BE2C (cell line): Measurements from ENCODE around the gene NFATC1.

Experiments used
- DNase-seq: peaks from one replicate; pipeline ENCODE4 v3.0.0-alpha.2; 2020
- H3K27me3 ChIP-seq: fragments of 250-450 bp; sonication (Bioruptor Pico); 2 replicates; pipeline ENCODE4 v1.5.1; 2020; ENCODE audit warnings: mild to moderate bottlenecking
- H3K36me3 ChIP-seq: fragments of 250-450 bp; sonication (Bioruptor Pico); 2 replicates; pipeline ENCODE4 v1.5.1; 2020; ENCODE audit warnings: mild to moderate bottlenecking
- H3K4me1 ChIP-seq: fragments of 250-450 bp; sonication (Bioruptor Pico); 2 replicates; pipeline ENCODE4 v1.5.1; 2020
- H3K4me3 ChIP-seq: 2 replicates; pipeline ENCODE4 v1.5.1; 2011; ENCODE audit warnings: low read depth, low read length
- H3K9me3 ChIP-seq: fragments of 250-450 bp; sonication (Bioruptor Pico); 2 replicates; pipeline ENCODE4 v1.5.1; 2020
- TF ChIP-seq, protein P1 (sequence below): IDR thresholded peaks from 2 replicates; pipeline ENCODE4 v1.5.1; 2012; ENCODE audit warnings: mild to moderate bottlenecking, low read depth, low read length

Gene NFATC1

DNA sequence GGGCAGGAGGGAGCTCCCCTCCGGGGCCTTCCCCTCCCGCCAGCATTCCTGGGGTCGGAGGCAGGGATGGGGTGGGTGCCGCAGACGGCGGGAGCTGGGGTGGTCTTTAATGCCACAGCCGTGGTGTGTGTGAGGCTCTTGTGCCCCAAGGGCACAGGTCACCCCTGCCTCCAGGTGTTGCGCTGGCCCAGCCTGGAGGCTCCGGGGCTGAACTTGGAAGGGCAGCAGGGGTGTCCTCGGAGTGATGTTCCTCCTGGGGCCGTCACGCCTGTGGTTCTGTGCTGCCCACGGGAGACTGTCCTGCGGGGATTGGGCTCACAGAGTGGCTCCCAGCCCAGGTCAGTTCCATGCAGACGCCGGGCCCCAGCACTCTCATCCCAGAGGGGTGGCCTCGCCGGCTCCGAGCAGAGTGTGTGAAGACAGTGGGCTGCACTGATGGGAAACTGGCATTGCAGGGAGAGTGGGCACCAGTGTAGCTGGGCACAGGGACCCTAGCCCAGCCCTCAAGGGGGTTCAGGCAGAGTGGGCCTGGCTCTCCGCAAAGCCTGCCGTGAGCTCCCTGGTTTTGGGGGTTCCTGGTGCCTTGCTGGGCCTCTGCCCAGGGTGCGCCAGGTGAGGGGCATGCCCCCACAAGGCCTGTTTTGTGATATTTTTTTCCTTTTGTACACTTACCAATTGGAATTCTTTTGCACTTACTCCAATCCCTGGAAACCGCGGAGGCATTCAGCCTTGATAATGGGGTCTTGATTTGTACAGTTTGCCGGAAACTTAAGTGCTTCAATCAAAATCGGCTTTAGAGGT lies 56.7 kb downstream of the NFATC1 start:
- H3K27me3 ChIP-seq, result no peaks in the 10 kb centered on the region
- TF ChIP-seq, protein P1, sequence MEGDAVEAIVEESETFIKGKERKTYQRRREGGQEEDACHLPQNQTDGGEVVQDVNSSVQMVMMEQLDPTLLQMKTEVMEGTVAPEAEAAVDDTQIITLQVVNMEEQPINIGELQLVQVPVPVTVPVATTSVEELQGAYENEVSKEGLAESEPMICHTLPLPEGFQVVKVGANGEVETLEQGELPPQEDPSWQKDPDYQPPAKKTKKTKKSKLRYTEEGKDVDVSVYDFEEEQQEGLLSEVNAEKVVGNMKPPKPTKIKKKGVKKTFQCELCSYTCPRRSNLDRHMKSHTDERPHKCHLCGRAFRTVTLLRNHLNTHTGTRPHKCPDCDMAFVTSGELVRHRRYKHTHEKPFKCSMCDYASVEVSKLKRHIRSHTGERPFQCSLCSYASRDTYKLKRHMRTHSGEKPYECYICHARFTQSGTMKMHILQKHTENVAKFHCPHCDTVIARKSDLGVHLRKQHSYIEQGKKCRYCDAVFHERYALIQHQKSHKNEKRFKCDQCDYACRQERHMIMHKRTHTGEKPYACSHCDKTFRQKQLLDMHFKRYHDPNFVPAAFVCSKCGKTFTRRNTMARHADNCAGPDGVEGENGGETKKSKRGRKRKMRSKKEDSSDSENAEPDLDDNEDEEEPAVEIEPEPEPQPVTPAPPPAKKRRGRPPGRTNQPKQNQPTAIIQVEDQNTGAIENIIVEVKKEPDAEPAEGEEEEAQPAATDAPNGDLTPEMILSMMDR, result no peak
- H3K4me1 ChIP-seq, result no peaks in the 10 kb centered on the region
- DNase-seq, result no peak
- no peaks in the 10 kb centered on the region for H3K36me3 ChIP-seq
- no peak overlapping the region for H3K4me3 ChIP-seq
- H3K9me3 ChIP-seq, result no peaks in the 10 kb centered on the region

DNA sequence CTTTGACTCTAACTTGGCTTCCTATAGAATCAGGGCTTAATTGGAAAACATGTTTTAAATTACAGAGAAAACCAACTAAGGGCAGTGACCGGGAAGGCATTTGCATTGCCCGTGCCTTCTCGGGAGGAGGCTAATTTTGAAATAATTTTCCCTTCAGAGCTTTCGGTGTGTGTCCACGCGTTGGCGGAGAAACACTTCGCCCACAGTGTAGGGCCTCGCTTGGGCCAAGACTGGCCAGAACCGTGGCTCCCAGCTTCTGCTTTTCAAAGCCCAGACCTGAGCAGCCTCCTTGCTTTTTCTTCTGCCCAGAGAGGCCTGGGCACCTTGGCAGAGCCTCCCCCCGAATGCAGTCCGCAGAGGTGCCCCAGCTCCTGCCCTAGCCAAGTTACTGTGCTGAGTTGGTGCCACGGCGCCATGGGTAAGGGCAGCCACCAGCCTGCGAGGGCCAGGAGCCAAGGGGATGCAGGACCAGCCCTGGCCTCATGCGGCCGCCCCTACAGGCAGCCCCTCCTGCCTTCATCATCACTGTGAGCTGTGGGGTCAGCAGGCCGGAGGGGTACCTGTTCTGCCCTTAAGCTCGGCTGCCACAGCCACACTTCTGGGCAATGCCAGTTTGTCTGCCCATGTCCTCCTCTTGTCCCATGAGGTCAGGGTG lies 57.4 kb downstream of the NFATC1 start:
- no peak for DNase-seq
- no peaks in the 10 kb centered on the region for H3K9me3 ChIP-seq
- H3K36me3 ChIP-seq, result no peaks in the 10 kb centered on the region
- TF ChIP-seq, protein P1, result no peak
- no peak overlapping the region for H3K4me3 ChIP-seq
- no peaks in the 10 kb centered on the region for H3K27me3 ChIP-seq
- H3K4me1 ChIP-seq, result no peaks in the 10 kb centered on the region

DNA sequence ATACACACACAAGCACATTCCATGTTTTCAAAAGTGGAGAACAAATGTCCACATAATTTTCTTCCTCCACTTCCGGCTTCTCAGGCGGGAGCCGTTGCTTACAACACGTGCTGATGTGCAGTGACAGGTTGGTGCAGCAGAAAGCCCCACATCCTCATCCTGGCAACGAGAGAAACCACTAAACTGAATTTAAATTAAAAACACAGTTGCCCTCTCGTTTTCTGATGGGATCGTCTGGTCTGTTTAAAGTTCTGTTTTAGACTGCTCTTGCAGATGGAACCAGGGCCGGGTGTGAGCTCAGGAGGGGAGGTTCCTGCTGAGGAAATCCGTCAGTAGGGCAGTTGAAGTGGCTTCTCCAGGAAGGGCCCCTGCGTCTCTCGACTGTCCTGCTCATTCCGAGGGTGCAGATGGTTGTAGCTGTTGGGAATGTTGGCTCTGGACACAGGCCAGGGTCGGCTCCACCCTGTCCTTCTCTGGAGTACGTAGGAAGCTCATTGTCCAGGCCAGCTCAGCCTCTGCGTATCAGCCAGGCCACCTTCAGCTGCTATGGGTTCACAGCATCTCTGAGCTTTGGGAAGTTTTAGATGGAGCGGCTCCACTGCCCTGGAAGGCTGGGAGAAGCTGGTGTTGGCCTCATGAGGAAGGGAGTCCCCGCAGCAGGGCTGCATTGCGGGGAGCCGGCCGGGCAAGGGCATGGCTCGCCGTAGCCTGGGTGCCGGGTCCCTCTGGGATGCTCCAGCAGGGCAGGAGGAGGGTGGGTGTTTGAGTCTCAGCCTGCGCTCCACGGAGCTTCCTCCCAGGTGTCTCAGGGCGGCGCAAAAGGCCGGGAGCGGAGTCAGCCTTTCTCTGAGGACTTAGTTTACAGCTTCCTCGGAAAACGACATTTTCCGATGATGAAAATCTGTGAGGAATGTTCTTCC lies 58.3 kb downstream of the NFATC1 start:
- Histone ChIP-seq H3K4me1 (no peaks in the 10 kb centered on the region), H3K4me3 (no peak overlapping the region), H3K9me3 (no peaks in the 10 kb centered on the region), H3K27me3 (no peaks in the 10 kb centered on the region), H3K36me3 (no peaks in the 10 kb centered on the region)
- TF ChIP-seq, protein P1, result no peak
- DNase-seq, result no peak

DNA sequence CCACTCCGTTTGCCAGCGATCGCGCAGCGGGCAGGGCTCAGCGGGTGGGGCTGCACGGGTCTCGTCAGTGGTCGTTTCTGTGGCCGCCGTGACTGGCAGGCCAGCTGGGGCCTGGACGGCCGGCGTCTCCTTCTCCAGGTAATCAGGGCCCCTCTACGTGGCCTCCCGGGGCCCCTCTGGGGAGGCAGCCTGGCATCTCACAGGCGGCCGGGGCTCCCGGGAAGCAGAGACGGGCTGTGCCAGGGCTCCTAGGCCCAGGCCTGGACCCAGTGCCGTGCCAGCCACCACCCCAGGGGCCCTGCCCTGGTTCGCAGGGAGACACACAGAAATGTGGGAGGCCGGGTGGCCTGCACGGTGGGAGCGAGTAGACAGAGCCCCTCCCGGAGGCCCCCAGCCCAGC lies 59.5 kb downstream of the NFATC1 start:
- Histone ChIP-seq H3K27me3 (no peaks in the 10 kb centered on the region), H3K4me3 (no peak overlapping the region), H3K9me3 (no peaks in the 10 kb centered on the region), H3K4me1 (no peaks in the 10 kb centered on the region), H3K36me3 (no peaks in the 10 kb centered on the region)
- TF ChIP-seq, protein P1, result no peak
- DNase-seq, result no peak

DNA sequence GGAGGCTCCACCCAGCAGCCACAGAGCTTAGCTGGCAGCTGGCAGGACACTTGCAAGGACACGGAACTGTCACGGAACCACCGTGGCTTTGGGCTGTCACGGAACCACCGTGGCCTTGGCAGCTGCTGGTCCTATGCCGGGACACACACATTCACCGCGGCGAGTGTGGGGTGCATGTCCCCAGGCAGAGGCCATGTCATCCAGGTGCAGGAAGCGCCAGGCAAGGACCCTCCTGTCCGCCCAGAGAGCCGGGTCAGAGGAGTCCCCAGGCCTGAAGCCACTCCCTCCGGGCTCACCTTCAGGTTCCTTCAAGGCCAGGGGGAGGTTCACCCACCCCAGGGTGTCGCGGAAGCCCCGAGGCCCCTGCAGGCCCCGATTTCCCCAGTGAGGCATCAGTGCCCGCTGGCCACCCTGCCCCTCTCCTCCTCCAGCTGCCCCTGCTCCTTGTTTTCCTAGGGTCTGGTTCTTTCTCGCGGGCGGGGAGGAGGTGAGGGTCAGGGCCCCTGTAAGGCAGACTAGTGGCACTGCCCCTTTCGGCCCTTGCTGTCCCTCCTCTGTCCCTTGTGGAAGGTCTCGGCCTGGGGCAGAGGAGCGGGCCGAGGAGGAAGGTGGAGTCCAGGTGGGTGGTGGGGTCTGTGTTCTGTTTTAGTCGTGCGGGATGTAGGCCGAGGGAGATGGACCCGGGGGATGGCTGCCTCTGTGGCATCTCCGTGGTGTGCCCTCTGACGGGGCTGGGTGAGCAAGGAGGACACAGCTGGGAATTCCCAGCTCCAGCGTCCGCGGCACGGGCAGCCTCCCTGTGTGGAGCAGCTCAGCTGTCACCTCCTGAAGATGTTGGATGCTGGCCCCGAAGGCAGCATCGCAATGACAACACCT lies 60.6 kb downstream of the NFATC1 start:
- no peaks in the 10 kb centered on the region for H3K27me3 ChIP-seq
- H3K4me3 ChIP-seq, result no peak overlapping the region
- H3K9me3 ChIP-seq, result no peaks in the 10 kb centered on the region
- DNase-seq, result no peak
- TF ChIP-seq, protein P1, result no peak
- no peaks in the 10 kb centered on the region for H3K36me3 ChIP-seq
- H3K4me1 ChIP-seq, result no peaks in the 10 kb centered on the region
